Hepatocyte (in vitro differentiated cells): ENCODE measurements around the gene UBE2D2. TPM values are rescaled to one million over a fixed set of nuclear protein-coding genes. Genes with fewer than 3 reads are reported as not detected.
"Not testable (repeated sequence)": the region's sequence is repeated elsewhere in the genome, so short reads cannot be mapped to it uniquely, and the experiment has no call there.

ENCODE experiments used
- DNase-seq: peaks from one replicate; pipeline ENCODE4 v3.0.0-alpha.2; 2016; ENCODE audit warnings: low spot score
- H2AFZ ChIP-seq: fragments of 200-600 bp; sonication (generic); 2 replicates; pipeline ENCODE4 v1.6.0; 2016; ENCODE audit warnings: antibody characterized with exemption, mild to moderate bottlenecking
- H3K27ac ChIP-seq: fragments of 200-600 bp; sonication (generic); 2 replicates; pipeline ENCODE4 v1.5.1; 2016; ENCODE audit warnings: mild to moderate bottlenecking
- H3K27me3 ChIP-seq: fragments of 200-600 bp; sonication (generic); 2 replicates; pipeline ENCODE4 v1.6.1; 2016
- H3K36me3 ChIP-seq: fragments of 200-600 bp; sonication (generic); replicated peaks from 2 replicates; pipeline ENCODE4 v1.5.1; 2016; ENCODE audit warnings: low read depth; ENCODE audit not compliant: insufficient read depth
- H3K4me1 ChIP-seq: fragments of 200-600 bp; sonication (generic); 2 replicates; pipeline ENCODE4 v1.5.1; 2016; ENCODE audit warnings: mild to moderate bottlenecking, moderate library complexity; ENCODE audit not compliant: insufficient read depth
- H3K4me2 ChIP-seq: fragments of 200-600 bp; sonication (generic); 2 replicates; pipeline ENCODE4 v1.6.0; 2016
- H3K4me3 ChIP-seq: fragments of 200-600 bp; sonication (generic); 2 replicates; pipeline ENCODE4 v1.5.1; 2016; ENCODE audit warnings: mild to moderate bottlenecking
- H3K79me2 ChIP-seq: fragments of 200-600 bp; sonication (generic); 2 replicates; pipeline ENCODE4 v1.6.0; 2017; ENCODE audit warnings: mild to moderate bottlenecking
- H3K9me2 ChIP-seq: fragments of 200-600 bp; sonication (generic); replicated peaks from 2 replicates; pipeline ENCODE4 v1.6.0; 2017; ENCODE audit warnings: mild to moderate bottlenecking; ENCODE audit not compliant: insufficient read depth
- H3K9me3 ChIP-seq: fragments of 200-600 bp; sonication (generic); 2 replicates; pipeline ENCODE4 v1.5.1; 2016; ENCODE audit warnings: low read depth, mild to moderate bottlenecking
- H4K20me1 ChIP-seq: fragments of 200-600 bp; sonication (generic); 2 replicates; pipeline ENCODE4 v1.6.0; 2016; ENCODE audit warnings: mild to moderate bottlenecking; ENCODE audit not compliant: insufficient read depth, poor library complexity, severe bottlenecking
- CTCF ChIP-seq: fragments of 200-600 bp; sonication (generic); IDR thresholded peaks from 2 replicates; pipeline ENCODE4 v1.5.1; 2016; ENCODE audit warnings: antibody characterized with exemption, mild to moderate bottlenecking; ENCODE audit not compliant: poor library complexity
- EZH2 ChIP-seq: fragments of 200-600 bp; sonication (generic); IDR thresholded peaks from 2 replicates; pipeline ENCODE4 v1.6.1; 2016; ENCODE audit warnings: antibody characterized with exemption, mild to moderate bottlenecking, borderline replicate concordance
- EZH2phosphoT487 ChIP-seq: fragments of 200-600 bp; sonication (generic); IDR thresholded peaks from one replicate; pipeline ENCODE4 v1.6.1; 2018; ENCODE audit warnings: antibody characterized with exemption, mild to moderate bottlenecking, low read depth, moderate library complexity; ENCODE audit not compliant: unreplicated experiment, severe bottlenecking
- WGBS: methylation state at CpG from one replicate; pipeline ENCODE4 v1.1.6; 2016; ENCODE audit warnings: low lambda C conversion rate; ENCODE audit errors: missing lambda C conversion rate; 5-methylcytosine and 5-hydroxymethylcytosine counted together
- polyA plus RNA-seq: library from polyadenylated mRNA; unstranded; fragments of >200 nt; fragmentation: Nextera tagmentation; extraction: Ambion mirVana; gene quantifications from 2 replicates; pipeline ENCODE4 v1.2.1, GENCODE V29; 2016
- total RNA-seq: library from RNA; depleted of rRNA; stranded (reverse); fragments of >200 nt; gene quantifications from 2 replicates; pipeline ENCODE4 v1.2.3, GENCODE V29; 2014

Gene UBE2D2
- total and polyA plus RNA-seq, 2 experiments from 2014 or later = 85.9 to 182 TPM

DNA sequence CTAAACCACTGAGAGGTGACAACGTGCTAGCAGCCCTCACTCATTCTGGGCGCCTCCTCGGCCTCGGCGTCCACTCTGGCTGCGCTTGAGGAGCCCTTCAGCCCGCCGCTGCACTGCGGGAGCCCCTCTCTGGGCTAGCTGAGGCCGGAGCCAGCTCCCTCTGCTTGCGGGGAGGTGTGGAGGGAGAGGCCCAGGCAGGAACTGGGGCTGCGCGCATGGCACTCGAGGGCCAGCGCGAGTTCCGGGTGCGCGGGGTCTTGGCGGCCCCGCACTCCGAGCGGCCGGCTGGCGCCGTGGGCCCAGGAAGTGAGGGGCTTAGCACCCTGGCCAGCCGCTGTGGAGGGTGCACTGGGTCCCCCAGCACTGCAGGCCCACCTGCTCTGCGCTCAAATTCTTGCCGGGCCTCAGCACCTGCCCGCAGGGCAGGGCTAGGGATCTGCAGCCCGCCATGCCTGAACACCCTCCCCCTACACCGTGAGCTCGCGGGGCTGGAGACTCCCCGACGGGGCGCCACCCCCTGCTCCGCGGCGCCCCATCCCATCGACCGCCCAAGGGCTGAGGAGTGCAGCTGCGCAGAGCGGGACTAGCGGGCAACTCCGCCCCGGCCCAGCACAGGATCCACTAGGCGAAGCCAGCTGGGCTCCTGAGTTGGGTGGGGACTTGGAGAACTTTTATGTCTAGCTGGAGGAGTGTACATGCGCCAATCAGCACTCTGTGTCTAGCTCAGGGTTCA lies 11.8 kb upstream of the UBE2D2 start:
- Histone ChIP-seq H3K4me1 (no peaks in the 10 kb centered on the region), H3K79me2 (no peaks in the 10 kb centered on the region), H3K4me2 (no peak overlapping the region), H3K27me3 (no peaks in the 10 kb centered on the region), H3K36me3 (no peaks in the 10 kb centered on the region), H3K9me2 (no peaks in the 10 kb centered on the region), H3K9me3 (no peaks in the 10 kb centered on the region), H2AFZ (no peak overlapping the region), H3K4me3 (no peak overlapping the region), H4K20me1 (no peaks in the 10 kb centered on the region), H3K27ac (no peak overlapping the region)
- no peak for DNase-seq
- WGBS = over 99% methylated on average over 42 of the region's 49 CpGs
- TF ChIP-seq CTCF (no peak), EZH2phosphoT487 (no peak), EZH2 (no peak)

DNA sequence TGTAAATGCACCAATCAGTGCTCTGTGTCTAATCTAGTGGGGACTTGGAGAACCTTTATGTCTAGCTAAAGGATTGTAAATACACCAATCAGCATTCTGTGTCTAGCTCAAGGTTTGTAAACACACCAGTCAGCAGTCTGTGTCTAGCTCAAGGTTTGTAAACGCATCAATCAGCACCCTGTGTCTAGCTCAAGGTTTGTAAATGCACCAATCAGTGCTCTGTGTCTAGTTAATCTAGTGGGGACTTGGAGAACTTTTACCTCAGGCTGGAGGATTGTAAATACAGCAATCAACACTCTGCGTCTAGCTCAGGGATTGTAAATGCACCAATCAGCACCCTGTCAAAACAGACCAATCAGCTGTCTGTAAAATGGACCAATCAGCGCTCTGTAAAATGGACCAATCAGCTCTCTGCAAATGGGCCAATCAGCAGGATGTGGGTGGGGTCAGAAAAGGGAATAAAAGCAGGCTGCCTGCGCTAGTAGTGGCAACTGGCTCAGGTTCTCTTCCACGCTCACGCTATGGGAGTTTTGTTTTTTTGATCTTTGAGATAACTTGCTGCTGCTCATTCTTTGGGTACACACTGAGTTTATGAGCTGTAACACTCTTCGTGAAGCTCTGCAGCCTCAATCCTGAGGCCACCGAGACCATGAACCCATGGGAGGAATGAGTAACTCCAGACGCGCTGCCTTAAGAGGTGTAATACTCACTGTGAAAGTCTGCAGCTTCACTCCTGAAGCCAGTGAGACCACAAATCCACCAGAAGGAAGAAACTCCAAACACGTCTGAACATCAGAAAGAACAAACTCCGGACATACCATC lies 10.9 kb upstream of the UBE2D2 start:
- 87% methylated on average over 12 of the region's 12 CpGs for WGBS
- not testable (repeated sequence) for H3K36me3 ChIP-seq, DNase-seq

DNA sequence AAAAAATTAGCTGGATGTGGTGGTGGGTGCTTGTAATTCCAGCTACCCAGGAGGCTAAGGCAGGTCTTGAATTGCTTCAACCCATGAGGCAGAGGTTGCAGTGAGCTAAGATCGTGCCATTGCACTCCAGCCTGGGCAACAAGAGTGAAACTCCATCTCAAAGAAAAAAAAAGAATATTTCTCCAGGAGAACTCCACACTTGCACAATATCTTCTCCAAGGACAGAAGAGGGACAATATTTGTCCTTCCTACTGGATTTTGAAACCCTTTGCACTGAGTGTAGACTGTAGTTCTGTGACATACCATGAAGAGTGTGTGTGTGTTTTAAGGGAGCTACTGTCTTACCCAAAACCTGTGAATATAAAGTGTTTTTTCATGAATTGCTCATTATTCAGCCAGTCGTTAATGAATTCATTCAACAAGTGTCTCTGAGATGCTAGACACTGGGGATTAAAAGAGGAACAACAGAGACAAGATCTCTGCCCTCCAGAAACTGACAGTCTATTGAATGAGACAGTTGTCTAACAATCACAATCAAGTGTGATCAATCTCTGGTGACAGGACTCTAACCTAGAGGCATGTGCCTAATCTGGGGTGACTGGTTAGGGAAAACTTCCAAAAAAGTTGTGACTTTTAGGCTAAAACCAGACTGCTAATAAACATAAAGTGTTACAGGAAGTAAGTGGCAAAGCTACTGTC lies 9.8 kb upstream of the UBE2D2 start:
- no peak overlapping the region for H3K4me2 ChIP-seq
- TF ChIP-seq EZH2 (no peak), EZH2phosphoT487 (no peak), CTCF (no peak)
- no peaks in the 10 kb centered on the region for H3K36me3 ChIP-seq
- no peaks in the 10 kb centered on the region for H3K27me3 ChIP-seq
- H3K4me3 ChIP-seq = no peak overlapping the region
- no peaks in the 10 kb centered on the region for H3K9me3 ChIP-seq
- no peak overlapping the region for H3K27ac ChIP-seq
- no peaks in the 10 kb centered on the region for H3K9me2 ChIP-seq
- H3K79me2 ChIP-seq = no peaks in the 10 kb centered on the region
- H4K20me1 ChIP-seq = no peaks in the 10 kb centered on the region
- WGBS = 80% methylated on average over 2 of the region's 2 CpGs
- no peak for DNase-seq
- no peaks in the 10 kb centered on the region for H3K4me1 ChIP-seq
- no peak overlapping the region for H2AFZ ChIP-seq

More for the DNA sequence above, 10.9 kb upstream of the UBE2D2 start:
- H3K4me2 ChIP-seq, H3K9me2 ChIP-seq, H4K20me1 ChIP-seq, H3K4me1 ChIP-seq, H3K4me3 ChIP-seq, H3K27me3 ChIP-seq, H2AFZ ChIP-seq, H3K9me3 ChIP-seq, H3K27ac ChIP-seq, H3K79me2 ChIP-seq: not testable (repeated sequence)
